ENCODE measurements around the gene FHOD1. TPM values are rescaled to one million over a fixed set of nuclear protein-coding genes. Genes with fewer than 3 reads are reported as not detected.

FHOD1 gene
- polyA plus RNA-seq, 1 of the 3 experiments (the other 2 are of a cell fraction), result 70.9 TPM

DNA sequence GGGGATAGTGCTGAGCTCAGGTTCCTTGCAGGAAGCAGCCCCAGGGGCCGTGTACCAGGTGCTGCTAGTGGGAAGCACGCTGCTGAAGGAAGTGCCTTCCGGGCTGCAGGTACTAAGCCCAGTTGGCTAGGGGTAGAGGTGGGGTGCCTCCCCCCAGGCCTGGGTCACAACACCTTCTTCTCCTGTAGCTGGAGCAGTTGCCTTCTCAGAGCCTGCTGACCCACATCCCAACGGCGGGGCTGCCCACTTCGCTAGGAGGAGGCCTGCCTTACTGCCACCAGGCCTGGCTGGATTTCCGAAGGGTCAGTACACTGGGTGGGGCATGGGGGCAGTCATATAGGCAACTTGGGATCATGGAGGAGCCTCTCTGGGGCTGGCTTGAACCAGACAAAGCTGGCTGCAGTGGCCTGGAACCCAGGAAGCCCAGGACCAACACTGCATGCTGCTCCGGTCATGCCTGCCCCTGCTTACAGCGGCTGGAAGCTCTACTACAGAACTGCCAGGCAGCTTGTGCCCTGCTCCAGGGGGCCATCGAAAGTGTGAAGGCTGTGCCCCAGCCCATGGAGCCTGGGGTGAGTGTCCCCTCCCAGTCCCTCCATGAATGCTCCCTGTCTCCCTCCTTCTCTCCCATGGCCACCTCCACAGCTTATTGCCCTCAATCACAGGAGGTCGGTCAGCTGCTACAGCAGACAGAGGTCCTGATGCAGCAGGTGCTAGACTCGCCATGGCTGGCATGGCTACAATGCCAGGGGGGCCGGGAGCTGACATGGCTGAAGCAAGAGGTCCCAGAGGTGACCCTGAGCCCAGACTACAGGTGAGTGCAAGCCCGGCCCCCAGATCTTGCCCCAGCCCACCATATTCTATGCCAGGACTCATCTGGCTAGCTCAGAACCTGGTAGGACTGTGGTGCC, 34.5 kb upstream of the FHOD1 start:
- Histone ChIP-seq H3K27me3 (ENCODE audit: insufficient read depth) (no peaks in the 10 kb centered on the region), H4K20me1 (ENCODE audit: insufficient read depth) (no peaks in the 10 kb centered on the region), H3K9me3 (no peaks in the 10 kb centered on the region), H3K4me2 (no peak overlapping the region), H3K27ac (ENCODE audit: low read depth in 2 of 2, low read length in 1 of 2) (no peak overlapping the region), H3K4me1 (ENCODE audit: control insufficient read depth in 1 of 2, insufficient read depth in 2 of 2, low read depth in 1 of 2, low read length in 1 of 2) (peaks cover 20 to 50% of the 10 kb centered on the region in 2 experiments; a peak in 3 of 4 replicates), H3F3A (replicated peaks; ENCODE audit: insufficient read depth) (peaks cover 21% of the 10 kb centered on the region), H2AFZ (ENCODE audit: low read depth) (no peak overlapping the region), H3K36me3 (replicated peaks in 1 of 2; ENCODE audit: control insufficient read depth in 1 of 2, insufficient read depth in 2 of 2, low read length in 1 of 2) (peaks cover 16 to 32% of the 10 kb centered on the region in 2 experiments), H3K9ac (no peak overlapping the region), H3K9me2 (no peaks in the 10 kb centered on the region), H3K4me3 (ENCODE audit: low read depth in 2 of 2, low read length in 1 of 2) (no peak overlapping the region), H3K79me2 (ENCODE audit: insufficient read depth) (peaks cover 18% of the 10 kb centered on the region)
- ChIA-PET CTCF (interaction anchor here (0.6 to 4.4 kb wide), 9 partner anchors 15 to 328 kb away, joined by 3 to 24 read pairs (median 3); partner anchors contain the start of genes KCTD19, LRRC36, NOL3 and ZDHHC1), POLR2A (interaction anchor here (1.3 to 1.7 kb wide), 2 partner anchors 27 to 49 kb away, joined by 3 to 4 read pairs; no protein-coding TSS in a partner anchor)
- TF ChIP-seq ELF1 (IDR thresholded peaks at IDR 0.05), result no peak
- TF ChIP-seq SMC3 (IDR thresholded peaks at IDR 0.05; ENCODE audit: low read depth, low read length), result no peak
- TF ChIP-seq, protein P1, sequence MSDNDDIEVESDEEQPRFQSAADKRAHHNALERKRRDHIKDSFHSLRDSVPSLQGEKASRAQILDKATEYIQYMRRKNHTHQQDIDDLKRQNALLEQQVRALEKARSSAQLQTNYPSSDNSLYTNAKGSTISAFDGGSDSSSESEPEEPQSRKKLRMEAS (IDR thresholded peaks at IDR 0.05; ENCODE audit: low read depth), result no peak
- no peak for TF ChIP-seq FOXJ3 (CRISPR knock-in tag; IDR thresholded peaks at IDR 0.05)
- TF ChIP-seq, protein P2, sequence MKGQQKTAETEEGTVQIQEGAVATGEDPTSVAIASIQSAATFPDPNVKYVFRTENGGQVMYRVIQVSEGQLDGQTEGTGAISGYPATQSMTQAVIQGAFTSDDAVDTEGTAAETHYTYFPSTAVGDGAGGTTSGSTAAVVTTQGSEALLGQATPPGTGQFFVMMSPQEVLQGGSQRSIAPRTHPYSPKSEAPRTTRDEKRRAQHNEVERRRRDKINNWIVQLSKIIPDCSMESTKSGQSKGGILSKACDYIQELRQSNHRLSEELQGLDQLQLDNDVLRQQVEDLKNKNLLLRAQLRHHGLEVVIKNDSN (IDR thresholded peaks at IDR 0.05; ENCODE audit: borderline replicate concordance, low read depth), result no peak
- TF ChIP-seq, protein P3, sequence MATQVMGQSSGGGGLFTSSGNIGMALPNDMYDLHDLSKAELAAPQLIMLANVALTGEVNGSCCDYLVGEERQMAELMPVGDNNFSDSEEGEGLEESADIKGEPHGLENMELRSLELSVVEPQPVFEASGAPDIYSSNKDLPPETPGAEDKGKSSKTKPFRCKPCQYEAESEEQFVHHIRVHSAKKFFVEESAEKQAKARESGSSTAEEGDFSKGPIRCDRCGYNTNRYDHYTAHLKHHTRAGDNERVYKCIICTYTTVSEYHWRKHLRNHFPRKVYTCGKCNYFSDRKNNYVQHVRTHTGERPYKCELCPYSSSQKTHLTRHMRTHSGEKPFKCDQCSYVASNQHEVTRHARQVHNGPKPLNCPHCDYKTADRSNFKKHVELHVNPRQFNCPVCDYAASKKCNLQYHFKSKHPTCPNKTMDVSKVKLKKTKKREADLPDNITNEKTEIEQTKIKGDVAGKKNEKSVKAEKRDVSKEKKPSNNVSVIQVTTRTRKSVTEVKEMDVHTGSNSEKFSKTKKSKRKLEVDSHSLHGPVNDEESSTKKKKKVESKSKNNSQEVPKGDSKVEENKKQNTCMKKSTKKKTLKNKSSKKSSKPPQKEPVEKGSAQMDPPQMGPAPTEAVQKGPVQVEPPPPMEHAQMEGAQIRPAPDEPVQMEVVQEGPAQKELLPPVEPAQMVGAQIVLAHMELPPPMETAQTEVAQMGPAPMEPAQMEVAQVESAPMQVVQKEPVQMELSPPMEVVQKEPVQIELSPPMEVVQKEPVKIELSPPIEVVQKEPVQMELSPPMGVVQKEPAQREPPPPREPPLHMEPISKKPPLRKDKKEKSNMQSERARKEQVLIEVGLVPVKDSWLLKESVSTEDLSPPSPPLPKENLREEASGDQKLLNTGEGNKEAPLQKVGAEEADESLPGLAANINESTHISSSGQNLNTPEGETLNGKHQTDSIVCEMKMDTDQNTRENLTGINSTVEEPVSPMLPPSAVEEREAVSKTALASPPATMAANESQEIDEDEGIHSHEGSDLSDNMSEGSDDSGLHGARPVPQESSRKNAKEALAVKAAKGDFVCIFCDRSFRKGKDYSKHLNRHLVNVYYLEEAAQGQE (IDR thresholded peaks at IDR 0.05; ENCODE audit: low read depth, low read length), result no peak
- no peak for TF ChIP-seq GATA2 (CRISPR knock-in tag; IDR thresholded peaks at IDR 0.05)
- TF ChIP-seq, protein P4, sequence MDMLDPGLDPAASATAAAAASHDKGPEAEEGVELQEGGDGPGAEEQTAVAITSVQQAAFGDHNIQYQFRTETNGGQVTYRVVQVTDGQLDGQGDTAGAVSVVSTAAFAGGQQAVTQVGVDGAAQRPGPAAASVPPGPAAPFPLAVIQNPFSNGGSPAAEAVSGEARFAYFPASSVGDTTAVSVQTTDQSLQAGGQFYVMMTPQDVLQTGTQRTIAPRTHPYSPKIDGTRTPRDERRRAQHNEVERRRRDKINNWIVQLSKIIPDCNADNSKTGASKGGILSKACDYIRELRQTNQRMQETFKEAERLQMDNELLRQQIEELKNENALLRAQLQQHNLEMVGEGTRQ (IDR thresholded peaks at IDR 0.05; ENCODE audit: borderline replicate concordance, low read depth, low read length), result no peak
- DNase-seq, result no peak
- 89% methylated on average over 5 of the region's 14 CpGs for WGBS (ENCODE audit: low lambda C conversion rate)
